Small intestine (tissue), 7 donors: ENCODE results near the gene NRL. TPM values are rescaled to one million over a fixed set of nuclear protein-coding genes. Genes with fewer than 3 reads are reported as not detected.
"Not testable (repeated sequence)": the region's sequence is repeated elsewhere in the genome, so short reads cannot be mapped to it uniquely, and the experiment has no call there.

Experiments used
- DNase-seq, 2 donors: peaks; one replicate each; pipeline versions ENCODE4 v3.0.0 to v3.0.0-alpha.2; 2013
- FAIRE-seq: peaks from 2 replicates; lab custom pipeline; 2012; peaks lifted over from hg19 to GRCh38; lab: Jason Lieb, UNC
- H3K27ac ChIP-seq, 3 donors: one replicate each; pipeline ENCODE4 v1.5.1; 2013; ENCODE audit warnings: low read length in 2 of 3, mild to moderate bottlenecking in 2 of 3, control low read depth in 1 of 3, inconsistent platforms in 1 of 3, low read depth in 1 of 3, moderate library complexity in 1 of 3
- H3K27me3 ChIP-seq, 3 donors: one replicate each; pipeline ENCODE4 v1.6.1; 2013; ENCODE audit warnings: low read length in 3 of 3, inconsistent platforms in 1 of 3; ENCODE audit not compliant: control insufficient read depth in 3 of 3, insufficient read depth in 3 of 3
- H3K36me3 ChIP-seq, 3 donors: one replicate each; pipeline ENCODE4 v1.6.1; 2013; ENCODE audit warnings: low read length in 3 of 3, inconsistent platforms in 1 of 3, low read depth in 1 of 3, mild to moderate bottlenecking in 1 of 3, moderate library complexity in 1 of 3; ENCODE audit not compliant: control insufficient read depth in 3 of 3, insufficient read depth in 2 of 3
- H3K4me1 ChIP-seq, 3 donors: one replicate each; pipeline ENCODE4 v1.6.1; 2013; ENCODE audit warnings: low read length in 2 of 3, inconsistent platforms in 1 of 3, low read depth in 1 of 3, mild to moderate bottlenecking in 1 of 3, moderate library complexity in 1 of 3; ENCODE audit not compliant: control insufficient read depth in 3 of 3, insufficient read depth in 2 of 3
- H3K4me3 ChIP-seq, 3 donors: one replicate each; pipeline ENCODE4 v1.5.1; 2013; ENCODE audit warnings: low read length in 3 of 3, control low read depth in 1 of 3, inconsistent platforms in 1 of 3, low read depth in 1 of 3, mild to moderate bottlenecking in 1 of 3, moderate library complexity in 1 of 3
- H3K9me3 ChIP-seq, 2 donors: one replicate each; pipeline ENCODE4 v1.6.1; 2013; ENCODE audit warnings: low read depth in 1 of 2, low read length in 1 of 2; ENCODE audit not compliant: control insufficient read depth in 2 of 2, insufficient read depth in 1 of 2
- WGBS, 3 donors: extraction: QIAGEN DNeasy Blood & Tissue Kit; methylation state at CpG; one replicate each; pipeline ENCODE4 v1.1.7; 2013; 5-methylcytosine and 5-hydroxymethylcytosine counted together
- polyA plus RNA-seq, 4 donors: library from polyadenylated mRNA; stranded (reverse) in 3 of 4; unstranded in 1 of 4; fragments of 200-250 nt in 3 of 4; fragments of 120-200 nt in 1 of 4; gene quantifications; one replicate each; pipeline versions ENCODE4 v1.2.1 to v1.2.3, GENCODE V29; 2013
- donor health status: healthy with polysubstance abuse.
- donor health status: control.
- donor health status: control.
- donor health status: Bipolar disorder and iron deficiency.
- donor health status: healthy.

Gene NRL
- polyA plus RNA-seq, 4 donors: 1.5 to 4.0 (median 2.7) TPM

DNA sequence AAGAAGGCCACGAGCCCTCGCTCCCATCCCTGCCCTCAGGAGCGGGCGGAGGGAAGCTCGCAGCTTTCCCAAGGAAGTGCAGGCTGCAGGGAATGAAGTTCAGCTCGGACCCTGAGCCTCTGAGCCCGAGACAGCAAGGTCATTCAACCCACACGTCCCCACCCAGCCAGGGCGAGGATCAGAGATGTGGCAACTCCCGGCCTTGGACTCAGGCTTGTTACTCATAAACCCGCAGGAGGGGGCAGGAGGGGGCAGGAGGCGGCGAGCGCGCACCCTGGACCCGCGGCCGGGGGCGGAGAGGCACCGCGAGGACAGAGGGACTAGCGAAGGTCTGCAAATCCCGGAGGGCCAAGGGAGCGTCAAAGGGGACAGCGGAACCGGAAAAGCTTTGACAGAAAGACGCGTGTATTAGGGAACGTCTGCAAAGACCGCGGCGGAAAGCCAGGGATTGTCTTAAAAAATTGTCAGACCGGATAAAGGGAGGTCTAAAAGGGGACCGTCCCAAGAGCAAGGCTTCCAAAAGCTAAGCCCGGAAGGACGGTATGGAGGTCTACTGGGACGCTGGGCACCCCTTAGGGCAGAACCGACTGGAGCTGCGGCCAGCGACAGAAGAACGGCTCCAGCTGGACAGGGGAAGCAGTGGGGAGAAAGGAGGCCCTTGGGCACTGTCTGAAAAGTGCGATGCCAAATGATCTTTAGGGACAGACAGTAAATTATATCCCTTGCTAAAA lies 783 bp downstream of the NRL start:
- H3K27ac ChIP-seq: peak overlapping the region; percentile 87 to 100 (median 98)
- no peaks in the 10 kb centered on the region for H3K27me3 ChIP-seq
- WGBS, 3 donors: 0% methylated on average over 41 to 42 of the region's 42 CpGs
- H3K9me3 ChIP-seq: no peaks in the 10 kb centered on the region
- H3K4me3 ChIP-seq: peak overlapping the region; percentile 50 to 87 (median 52)
- H3K4me1 ChIP-seq: peaks cover 0 to 27% (median 13%) of the 10 kb centered on the region in 3 donors
- H3K36me3 ChIP-seq: peaks cover 0 to 22% (median 3%) of the 10 kb centered on the region in 3 donors
- FAIRE-seq (no peak), DNase-seq (peak; percentile 97 to 99)

DNA sequence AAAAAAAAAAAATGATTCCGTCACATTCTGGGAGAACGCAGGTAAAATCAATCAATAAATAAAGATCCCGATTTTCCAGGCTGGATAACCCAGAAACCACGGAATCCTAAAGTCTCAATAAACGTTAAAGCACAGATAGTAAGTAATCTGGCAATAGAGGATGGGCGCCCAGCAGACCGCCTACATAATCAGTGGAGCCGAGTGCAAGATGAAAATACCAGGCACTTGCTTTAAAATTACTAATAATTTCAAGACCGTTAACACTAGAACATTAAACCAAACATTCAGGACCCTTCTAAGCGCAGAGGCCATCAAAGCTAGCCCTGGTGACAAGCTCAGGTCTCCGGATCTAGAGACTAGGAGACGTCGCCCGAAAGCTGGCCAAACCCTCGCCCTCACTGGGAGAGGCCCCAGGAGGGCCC lies 1.4 kb downstream of the NRL start:
- Histone ChIP-seq H3K27me3 (no peaks in the 10 kb centered on the region), H3K4me1 (peaks cover 0 to 28% (median 13%) of the 10 kb centered on the region in 3 donors)
- no peak for FAIRE-seq

GRCh38 chr14:24110523-24110922 lies 4.2 kb downstream of the NRL start:
- DNase-seq (peak; percentile 53 to 63), FAIRE-seq (no peak)
- H3K9me3 ChIP-seq: no peaks in the 10 kb centered on the region
- WGBS, 3 donors: 18 to 51% (median 37%) methylated on average over 1 of the region's 1 CpG
- H3K27ac ChIP-seq: peak overlapping the region in 1 of 3 donors; percentile 76
- peaks cover 0 to 24% (median under 1%) of the 10 kb centered on the region in 3 donors for H3K4me1 ChIP-seq
- no peaks in the 10 kb centered on the region for H3K27me3 ChIP-seq
- no peak overlapping the region for H3K4me3 ChIP-seq
- H3K36me3 ChIP-seq: no peaks in the 10 kb centered on the region

More for the DNA sequence above, 1.4 kb downstream of the NRL start:
- Histone ChIP-seq H3K4me3 (peak overlapping the region; percentile 50 to 87 (median 52)), H3K36me3 (peaks cover 0 to 16% (median under 1%) of the 10 kb centered on the region in 3 donors), H3K27ac (peak overlapping the region; percentile 87 to 100 (median 98)), H3K9me3 (no peaks in the 10 kb centered on the region)
- 8 to 16% (median 14%) methylated on average over 15 of the region's 15 CpGs for whole genome bisulfite sequencing, 3 donors
- DNase-seq: no peak

- WGBS, 3 donors: 55 to 72% (median 61%) methylated on average over 9 of the region's 9 CpGs
- no peak for FAIRE-seq
- no peaks in the 10 kb centered on the region for H3K9me3 ChIP-seq
These were observed 4.7 kb downstream of the NRL start for GRCh38 chr14:24110060-24110459.

DNA sequence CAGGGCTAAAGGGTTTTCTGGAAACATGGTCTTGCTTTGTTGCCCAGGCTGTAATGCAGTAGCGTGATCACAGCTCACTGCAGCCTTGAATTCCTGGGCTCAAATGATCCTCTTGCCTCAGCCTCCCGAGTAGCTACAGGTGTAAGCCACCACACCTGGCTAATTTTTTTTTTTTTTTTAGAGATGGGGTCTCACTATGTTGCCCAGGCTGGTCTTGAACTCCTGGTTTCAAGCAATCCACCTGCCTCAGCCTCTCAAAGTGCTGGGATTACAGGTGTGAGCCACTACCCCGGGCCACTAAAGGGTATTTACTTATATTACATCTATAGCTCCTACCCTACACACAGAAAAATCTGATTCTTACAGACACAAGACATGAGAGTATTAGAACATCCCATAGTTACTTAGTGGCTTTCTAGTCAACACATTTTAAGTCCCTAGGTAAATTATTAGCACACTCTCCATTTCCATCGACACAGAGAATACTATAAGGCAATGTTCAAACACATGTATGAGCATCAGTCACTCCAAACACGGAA lies 6.3 kb downstream of the NRL start:
- Histone ChIP-seq H3K4me1 (peaks cover 0 to 21% (median 0%) of the 10 kb centered on the region in 3 donors), H3K9me3 (peaks cover 0 to 3% of the 10 kb centered on the region in 2 donors), H3K27ac (peak overlapping the region in 2 of 3 donors; percentile 9 to 41), H3K36me3 (peaks cover 0 to 16% (median under 1%) of the 10 kb centered on the region in 3 donors), H3K27me3 (no peaks in the 10 kb centered on the region), H3K4me3 (no peak overlapping the region)
- DNase-seq (no peak), FAIRE-seq (no peak)
- 37 to 49% (median 45%) methylated on average over 5 of the region's 5 CpGs for WGBS, 3 donors

More at GRCh38 chr14:24110060-24110459, 4.7 kb downstream of the NRL start:
- H3K36me3 ChIP-seq: peaks cover 0 to 2% (median 0%) of the 10 kb centered on the region in 3 donors
- no peak for DNase-seq
- peaks cover 0 to 24% (median 0%) of the 10 kb centered on the region in 3 donors for H3K4me1 ChIP-seq
- H3K4me3 ChIP-seq: no peak overlapping the region
- no peaks in the 10 kb centered on the region for H3K27me3 ChIP-seq
- H3K27ac ChIP-seq: peak overlapping the region in 2 of 3 donors; percentile 8 to 76

DNA sequence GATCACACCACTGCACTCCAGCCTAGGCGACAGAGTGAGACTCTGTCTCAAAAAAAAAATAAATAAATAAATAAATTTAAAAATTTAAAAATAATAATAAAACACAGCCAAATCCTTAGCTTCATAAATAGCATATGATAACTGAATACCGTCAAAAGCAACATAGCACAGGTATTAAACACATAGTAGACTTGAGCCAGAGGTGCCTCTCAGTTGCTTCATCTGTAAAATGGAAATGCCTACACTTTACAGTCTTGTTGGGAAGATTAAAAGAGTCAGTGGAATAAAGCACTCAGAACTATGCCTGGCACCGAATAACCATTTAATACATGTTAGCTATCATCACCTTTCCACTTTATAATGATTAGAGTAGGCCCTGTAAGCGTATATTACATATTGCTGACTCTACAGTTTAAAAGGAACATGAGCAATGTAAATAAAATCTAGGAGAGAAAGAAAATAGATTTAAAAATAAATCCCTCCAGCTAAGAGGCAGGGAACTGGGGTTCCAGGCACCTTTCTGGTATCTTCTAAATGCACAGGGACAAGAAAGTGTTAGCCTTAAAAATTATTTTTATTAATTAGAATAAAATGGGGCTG lies 8.0 kb downstream of the NRL start:
- DNase-seq: no peak
- 79 to 90% (median 83%) methylated on average over 4 of the region's 4 CpGs for WGBS, 3 donors
- Histone ChIP-seq H3K4me1 (peaks cover 0 to 19% (median 0%) of the 10 kb centered on the region in 3 donors), H3K4me3 (no peak overlapping the region), H3K27me3 (no peaks in the 10 kb centered on the region), H3K36me3 (peaks cover 0 to 31% (median 9%) of the 10 kb centered on the region in 3 donors), H3K27ac (no peak overlapping the region), H3K9me3 (peaks cover 0 to 3% of the 10 kb centered on the region in 2 donors)
- no peak for FAIRE-seq

- WGBS, 3 donors: 90 to 93% (median 93%) methylated on average over 8 of the region's 8 CpGs
- H3K4me3 ChIP-seq, DNase-seq, H3K27me3 ChIP-seq, FAIRE-seq, H3K9me3 ChIP-seq: not testable (repeated sequence)
- Histone ChIP-seq H3K27ac (peak overlapping the region in 1 of 3 donors; percentile 14), H3K36me3 (peaks cover 4 to 41% (median 9%) of the 10 kb centered on the region in 3 donors), H3K4me1 (peaks cover 0 to 13% (median 0%) of the 10 kb centered on the region in 3 donors)
These were observed 9.0 kb downstream of the NRL start for GRCh38 chr14:24105609-24106239.

DNA sequence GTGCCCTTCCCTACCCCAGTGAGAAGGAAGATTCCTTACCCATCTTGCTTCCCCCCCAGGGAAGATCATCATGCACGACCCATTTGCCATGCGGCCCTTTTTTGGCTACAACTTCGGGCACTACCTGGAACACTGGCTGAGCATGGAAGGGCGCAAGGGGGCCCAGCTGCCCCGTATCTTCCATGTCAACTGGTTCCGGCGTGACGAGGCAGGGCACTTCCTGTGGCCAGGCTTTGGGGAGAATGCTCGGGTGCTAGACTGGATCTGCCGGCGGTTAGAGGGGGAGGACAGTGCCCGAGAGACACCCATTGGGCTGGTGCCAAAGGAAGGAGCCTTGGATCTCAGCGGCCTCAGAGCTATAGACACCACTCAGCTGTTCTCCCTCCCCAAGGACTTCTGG lies 11.3 kb downstream of the NRL start:
- no peak overlapping the region for H3K27ac ChIP-seq
- no peak for DNase-seq
- H3K9me3 ChIP-seq: peaks cover 0 to 3% of the 10 kb centered on the region in 2 donors
- peaks cover 0 to 11% (median 0%) of the 10 kb centered on the region in 3 donors for H3K4me1 ChIP-seq
- FAIRE-seq: no peak
- H3K27me3 ChIP-seq: no peaks in the 10 kb centered on the region
- 92 to 95% (median 95%) methylated on average over 13 of the region's 13 CpGs for WGBS, 3 donors
- H3K4me3 ChIP-seq: no peak overlapping the region
- peaks cover 9 to 63% (median 20%) of the 10 kb centered on the region in 3 donors for H3K36me3 ChIP-seq
